Lower leg skin (tissue), 4 donors: Measurements from ENCODE around the gene STT3B. TPM values are rescaled to one million over a fixed set of nuclear protein-coding genes. Genes with fewer than 3 reads are reported as not detected.

ENCODE experiments used
- DNase-seq, 2 donors: peaks; one replicate each; pipeline ENCODE4 v3.0.0-alpha.2; 2019; ENCODE audit warnings: low spot score in 2 of 2
- H3K4me3 ChIP-seq: fragments of 200-600 bp; sonication (generic); 2 replicates; pipeline ENCODE4 v1.5.1; 2017; ENCODE audit warnings: mild to moderate bottlenecking, low read depth; ENCODE audit not compliant: poor library complexity, severe bottlenecking
- CTCF ChIP-seq, 3 donors: fragments of 450-650 bp; IDR thresholded peaks; one replicate each; pipeline ENCODE4 v1.5.1; 2016; ENCODE audit warnings: antibody characterized with exemption in 3 of 3, mild to moderate bottlenecking in 3 of 3, moderate library complexity in 2 of 3
- POLR2A ChIP-seq, 2 donors: fragments of 450-650 bp; IDR thresholded peaks; one replicate each; pipeline ENCODE4 v1.6.1; 2016 to 2017; ENCODE audit warnings: antibody characterized with exemption in 2 of 2, mild to moderate bottlenecking in 1 of 2, moderate library complexity in 1 of 2
- WGBS, 2 donors: methylation state at CpG; one replicate each; pipeline ENCODE4 v1.1.5; 2018; 5-methylcytosine and 5-hydroxymethylcytosine counted together
- intact Hi-C: fragments of 100-400 bp; cut with DNase I; formaldehyde crosslinking; loops from one replicate; pipeline ENCODE4 v1.15.0; 2023; ENCODE audit warnings: low total_unique reads
- total RNA-seq, 4 donors: library from RNA; depleted of rRNA; stranded (reverse); fragments of >200 nt; gene quantifications; one replicate each; pipeline ENCODE4 v1.1.0, GENCODE V29; 2016

STT3B gene
- total RNA-seq, 4 donors from 2014 or later: 65.5 to 87.3 (median 76.2) TPM

GRCh38 chr3:31553258-31553657 lies 20.5 kb downstream of the STT3B start:
- TF ChIP-seq CTCF (IDR thresholded peaks at IDR 0.05): no peak
- no peak for TF ChIP-seq POLR2A (IDR thresholded peaks at IDR 0.05)
- intact Hi-C loops: no loop called here
- H3K4me3 ChIP-seq: no peak overlapping the region
- WGBS, 2 donors: 95 to 98% methylated on average over 3 of the region's 3 CpGs
- no peak for DNase-seq

GRCh38 chr3:31555204-31555603 lies 22.5 kb downstream of the STT3B start:
- H3K4me3 ChIP-seq: no peak overlapping the region
- TF ChIP-seq CTCF (IDR thresholded peaks at IDR 0.05): no peak
- no peak for TF ChIP-seq POLR2A (IDR thresholded peaks at IDR 0.05)
- intact Hi-C loops: no loop called here
- WGBS, 2 donors: 65 to 69% methylated on average over 1 of the region's 1 CpG
- no peak for DNase-seq

DNA sequence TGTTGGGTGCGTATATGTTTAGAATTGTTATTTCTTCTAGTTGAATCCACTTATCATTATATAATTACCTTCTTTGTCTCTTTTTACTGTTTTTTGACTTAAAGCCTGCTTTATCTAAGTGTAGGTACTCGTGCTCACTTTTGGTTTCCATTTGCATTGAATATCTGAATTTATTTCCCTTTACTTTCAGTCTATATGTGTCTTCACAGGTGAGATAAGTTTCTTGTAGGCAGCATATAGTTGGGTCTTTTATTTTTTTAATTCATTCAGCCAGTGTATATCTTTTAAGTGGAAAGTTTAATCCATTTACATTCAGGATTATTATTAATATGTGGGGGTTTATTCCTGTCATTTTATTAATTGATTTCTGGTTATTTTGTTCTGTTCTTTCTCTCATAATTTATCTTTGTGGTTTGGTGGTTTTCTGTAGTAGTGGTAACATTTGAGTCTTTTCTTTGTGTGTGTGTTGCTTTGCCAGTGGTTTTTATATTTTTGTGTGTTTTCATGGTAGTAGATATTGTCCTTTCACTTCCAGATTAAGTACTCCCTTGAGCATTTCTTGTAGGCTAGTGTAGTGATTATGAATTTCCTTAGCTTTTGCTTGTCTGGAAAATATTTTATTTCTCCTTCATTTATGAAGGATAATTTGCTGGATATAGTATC lies 27.3 kb downstream of the STT3B start:
- no peak for DNase-seq
- intact Hi-C loops: no loop called here
- 94 to 95% methylated on average over 2 of the region's 2 CpGs for WGBS, 2 donors
- H3K4me3 ChIP-seq: no peak overlapping the region
- no peak for TF ChIP-seq POLR2A (IDR thresholded peaks at IDR 0.05)
- no peak for TF ChIP-seq CTCF (IDR thresholded peaks at IDR 0.05)

DNA sequence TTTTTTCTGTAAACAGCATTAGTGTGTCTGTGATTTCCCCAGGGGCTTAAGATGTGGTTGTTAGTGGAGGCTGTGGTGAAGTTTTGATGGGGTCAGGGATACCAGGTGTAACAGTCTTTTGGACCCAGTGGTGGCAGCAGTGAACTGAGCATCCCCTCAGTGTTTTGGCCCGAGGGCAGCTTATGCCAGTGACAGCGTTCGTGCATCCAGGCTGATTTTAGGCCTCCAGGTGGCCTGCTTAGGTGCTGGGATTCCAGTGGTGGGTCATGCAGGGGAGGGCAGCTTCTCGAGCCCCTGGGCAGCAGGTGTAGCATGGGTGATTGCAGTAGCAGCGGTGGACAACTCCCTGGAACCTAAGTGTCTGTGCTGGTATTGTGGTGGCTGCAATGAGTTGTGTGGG lies 29.2 kb downstream of the STT3B start:
- intact Hi-C loops: no loop called here
- 86 to 92% methylated on average over 5 of the region's 5 CpGs for WGBS, 2 donors

GRCh38 chr3:31562525-31562924 lies 29.8 kb downstream of the STT3B start:
- no peak for DNase-seq
- WGBS, 2 donors: 92 to 95% methylated on average over 8 of the region's 8 CpGs
- no peak for TF ChIP-seq CTCF (IDR thresholded peaks at IDR 0.05)
- no peak for TF ChIP-seq POLR2A (IDR thresholded peaks at IDR 0.05)
- no peak overlapping the region for H3K4me3 ChIP-seq
- intact Hi-C loops: no loop called here

More for the DNA sequence above, 29.2 kb downstream of the STT3B start:
- no peak for DNase-seq
- TF ChIP-seq POLR2A (IDR thresholded peaks at IDR 0.05) (no peak), CTCF (IDR thresholded peaks at IDR 0.05) (no peak)
- no peak overlapping the region for H3K4me3 ChIP-seq

DNA sequence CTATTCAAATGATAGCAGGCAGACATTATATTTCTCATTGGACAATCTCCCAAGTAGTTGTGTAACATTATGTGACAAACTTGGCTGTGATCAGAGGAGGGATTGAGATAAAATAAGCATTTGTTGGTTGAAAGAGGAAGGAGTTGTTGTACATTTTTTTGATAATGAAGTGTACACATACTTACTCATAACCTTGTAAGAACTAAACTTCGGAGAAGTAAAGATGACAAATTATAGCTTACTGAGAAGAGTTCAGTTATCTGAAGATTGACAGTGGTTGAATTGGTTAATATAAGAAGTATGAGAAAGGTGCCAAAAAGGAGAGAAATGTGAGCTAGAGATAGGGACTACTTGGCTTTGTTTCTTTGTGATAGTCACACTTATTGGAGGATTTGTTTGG lies 32.6 kb downstream of the STT3B start:
- no peak for TF ChIP-seq CTCF (IDR thresholded peaks at IDR 0.05)
- no peak for TF ChIP-seq POLR2A (IDR thresholded peaks at IDR 0.05)
- H3K4me3 ChIP-seq: no peak overlapping the region
- WGBS, 2 donors: 54 to 66% methylated on average over 1 of the region's 1 CpG
- intact Hi-C loops: no loop called here
- DNase-seq: no peak
